ENCODE data around the gene KRTAP4-8. TPM values are rescaled to one million over a fixed set of nuclear protein-coding genes. Genes with fewer than 3 reads are reported as not detected.
"Not testable (repeated sequence)": the region's sequence is repeated elsewhere in the genome, so short reads cannot be mapped to it uniquely, and the experiment has no call there.

The KRTAP4-8 gene
- total RNA-seq, 2 donors from 2014 or later: not detected

DNA sequence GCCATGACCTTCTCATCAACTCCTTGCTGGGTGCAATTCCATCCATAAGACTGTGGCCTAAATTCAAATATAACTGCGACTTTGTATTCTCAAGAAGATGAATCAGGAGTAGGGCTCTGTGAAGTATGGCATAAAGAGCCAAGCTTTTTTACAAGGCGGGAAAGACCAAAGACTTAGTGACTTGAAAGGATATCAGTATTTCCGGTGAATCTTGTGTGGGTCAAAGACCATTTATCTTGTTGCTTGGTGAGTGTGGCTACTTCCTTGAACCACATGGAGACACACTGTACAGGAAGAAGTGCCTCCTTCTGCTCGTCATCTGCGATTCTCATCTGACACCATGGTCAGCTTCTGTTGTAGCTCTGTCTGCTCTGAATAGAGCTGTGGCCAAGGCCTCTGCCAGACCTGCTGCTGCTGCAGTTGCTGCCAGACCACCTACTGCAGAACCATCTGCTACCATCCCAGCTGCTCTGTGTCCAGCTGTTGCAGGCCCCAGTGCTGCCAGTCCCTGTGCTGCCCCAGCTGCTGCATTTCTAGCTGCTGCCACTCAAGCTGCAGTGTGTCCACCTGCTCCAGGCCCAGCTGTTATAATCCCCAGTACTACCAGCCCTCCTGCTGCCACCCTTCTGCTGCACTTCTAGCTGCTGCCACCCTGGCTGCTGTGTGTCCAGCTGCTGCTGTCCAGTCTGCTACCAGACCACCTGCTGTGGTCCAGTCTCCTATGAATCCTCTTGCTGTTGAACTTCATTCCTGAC, 26.2 kb downstream of the KRTAP4-8 start:
- intact Hi-C loops (cut with DNase I): no loop called here
- DNase-seq (ENCODE audit: low spot score): no peak

DNA sequence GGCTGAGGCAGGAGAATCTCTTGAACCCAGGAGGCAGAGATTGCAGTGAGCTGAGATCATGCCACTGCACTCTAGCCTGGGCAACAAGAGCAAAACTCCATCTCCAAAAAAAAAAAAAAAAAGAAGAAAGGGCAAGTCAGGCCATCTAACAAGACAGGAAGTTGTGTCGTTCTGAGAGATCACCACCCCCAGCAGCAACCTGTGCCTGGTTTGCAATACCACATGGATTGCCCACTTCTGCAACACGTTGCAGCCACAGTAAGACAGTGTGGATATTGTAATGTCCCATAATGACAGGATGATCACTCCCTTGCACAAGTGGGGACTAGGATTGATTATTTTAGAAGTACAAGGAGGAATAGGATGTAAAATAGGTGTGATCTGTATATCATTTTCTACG, 28.9 kb downstream of the KRTAP4-8 start:
- intact Hi-C loops (cut with DNase I): no loop called here
- no peak for DNase-seq (ENCODE audit: low spot score)

DNA sequence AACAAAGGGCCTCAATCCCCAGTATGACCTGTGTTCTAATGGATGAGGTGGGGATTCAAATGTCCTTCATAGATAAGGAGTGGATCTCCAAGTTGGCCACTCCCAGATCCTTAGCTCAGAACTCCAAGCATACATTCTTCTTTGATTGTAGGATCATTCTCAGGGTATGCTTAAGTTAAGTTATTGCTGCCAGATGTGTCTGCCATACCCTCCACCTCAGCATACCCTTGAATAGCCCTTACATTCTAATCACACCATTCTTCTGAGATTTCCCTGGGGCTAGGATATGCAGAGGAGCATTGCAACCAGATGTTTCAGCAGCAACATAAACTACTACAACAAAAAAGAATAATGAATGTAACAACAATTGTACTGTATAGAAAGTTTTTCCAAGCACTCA, 30.7 kb downstream of the KRTAP4-8 start:
- intact Hi-C loops (cut with DNase I): no loop called here
- DNase-seq (ENCODE audit: low spot score): no peak

GRCh38 chr17:41065829-41066624, 31.9 kb downstream of the KRTAP4-8 start, which contains the start of gene KRTAP2-4:
Gene KRTAP2-4, minus strand, starts transcription at chr17:41065879. Its CDS starts 34 bp downstream, at chr17:41065845.
- DNase-seq (ENCODE audit: low spot score): no peak
- intact Hi-C loops (cut with DNase I): no loop called here

GRCh38 chr17:41065016-41065689, 32.8 kb downstream of the KRTAP4-8 start:
- intact Hi-C loops (cut with DNase I): not testable (repeated sequence)

DNA sequence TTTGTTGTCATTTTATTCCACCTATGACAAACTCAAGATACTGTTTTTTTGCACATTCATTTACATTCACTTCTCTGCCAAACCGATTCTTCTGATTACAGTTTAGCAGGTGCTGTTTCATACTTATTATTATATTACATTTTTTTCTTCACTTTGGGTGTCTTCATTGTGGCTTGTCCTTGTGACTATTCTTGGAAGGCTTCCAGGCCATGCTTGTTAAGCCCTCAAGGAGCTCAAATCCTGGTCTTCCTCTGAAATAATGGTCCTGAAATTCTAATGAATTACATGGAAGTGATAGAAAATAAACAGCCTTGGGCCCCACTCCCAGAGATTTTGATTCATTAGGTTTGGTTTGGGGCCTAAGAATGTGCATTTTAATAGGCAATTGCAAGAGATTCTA, 33.6 kb downstream of the KRTAP4-8 start:
- no peak for DNase-seq (ENCODE audit: low spot score)
- intact Hi-C loops (cut with DNase I): no loop called here

More at GRCh38 chr17:41065016-41065689, 32.8 kb downstream of the KRTAP4-8 start:
- not testable (repeated sequence) for DNase-seq (ENCODE audit: low spot score)

GRCh38 chr17:41063449-41063848, 34.5 kb downstream of the KRTAP4-8 start:
- intact Hi-C loops (cut with DNase I): no loop called here
- DNase-seq (ENCODE audit: low spot score): no peak

GRCh38 chr17:41061964-41062363, 36.0 kb downstream of the KRTAP4-8 start:
- DNase-seq (ENCODE audit: low spot score): no peak
- intact Hi-C loops (cut with DNase I): no loop called here

- no peak for DNase-seq (ENCODE audit: low spot score)
- intact Hi-C loops (cut with DNase I): no loop called here
Observed at GRCh38 chr17:41060052-41060604, 37.8 kb downstream of the KRTAP4-8 start, which contains the start of gene KRTAP2-3. Gene KRTAP2-3, minus strand, starts transcription at chr17:41060114. Its CDS starts 64 bp downstream, at chr17:41060050.

- DNase-seq (ENCODE audit: low spot score); intact Hi-C loops (cut with DNase I): not testable (repeated sequence)
Observed at GRCh38 chr17:41059276-41060051, 38.5 kb downstream of the KRTAP4-8 start.

DNA sequence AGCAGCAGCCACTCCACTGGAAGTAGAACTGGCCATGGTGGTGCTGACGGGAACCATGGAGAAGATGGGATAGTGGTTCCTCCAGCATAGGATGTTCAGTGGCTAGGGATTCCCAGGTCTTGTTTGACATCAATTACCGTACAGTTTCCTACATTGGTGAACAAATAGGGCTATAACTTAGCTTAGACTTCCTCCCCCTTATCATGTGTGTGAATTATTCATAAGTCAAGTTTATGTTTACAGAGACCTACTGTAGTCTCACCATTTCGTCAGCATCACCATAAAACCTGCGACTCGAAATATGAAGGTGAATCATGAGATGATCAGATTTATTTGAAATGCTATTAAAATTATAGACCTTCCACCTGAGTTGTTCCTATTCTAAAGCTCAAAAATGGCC, 39.2 kb downstream of the KRTAP4-8 start:
- no peak for DNase-seq (ENCODE audit: low spot score)
- intact Hi-C loops (cut with DNase I): no loop called here

DNA sequence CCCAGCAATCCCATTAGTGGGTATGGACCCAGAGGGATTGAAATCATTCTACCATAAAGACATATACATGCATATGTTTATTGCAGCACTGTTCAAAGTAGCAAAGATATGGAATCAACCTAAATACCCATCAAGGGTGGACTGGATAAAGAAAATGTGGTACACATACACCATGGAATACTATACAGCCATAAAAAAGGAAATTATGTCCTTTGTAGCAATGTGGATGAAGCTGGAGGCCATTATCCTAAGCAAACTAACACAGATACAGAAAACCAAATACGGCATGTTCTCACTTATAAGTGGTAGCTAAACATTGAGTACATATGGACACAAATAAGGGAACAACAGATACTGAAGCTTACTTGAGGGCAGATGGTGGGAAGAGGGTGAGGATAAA, 40.4 kb downstream of the KRTAP4-8 start:
- no peak for DNase-seq (ENCODE audit: low spot score)
- intact Hi-C loops (cut with DNase I): no loop called here

- DNase-seq (ENCODE audit: low spot score); intact Hi-C loops (cut with DNase I): not testable (repeated sequence)
Observed at GRCh38 chr17:41055130-41055529, 42.8 kb downstream of the KRTAP4-8 start, which contains the start of gene KRTAP2-2. Gene KRTAP2-2, minus strand, starts transcription at chr17:41055230. Its CDS starts 19 bp downstream, at chr17:41055211.

GRCh38 chr17:41054556-41054955, 43.4 kb downstream of the KRTAP4-8 start:
- DNase-seq (ENCODE audit: low spot score); intact Hi-C loops (cut with DNase I): not testable (repeated sequence)

DNA sequence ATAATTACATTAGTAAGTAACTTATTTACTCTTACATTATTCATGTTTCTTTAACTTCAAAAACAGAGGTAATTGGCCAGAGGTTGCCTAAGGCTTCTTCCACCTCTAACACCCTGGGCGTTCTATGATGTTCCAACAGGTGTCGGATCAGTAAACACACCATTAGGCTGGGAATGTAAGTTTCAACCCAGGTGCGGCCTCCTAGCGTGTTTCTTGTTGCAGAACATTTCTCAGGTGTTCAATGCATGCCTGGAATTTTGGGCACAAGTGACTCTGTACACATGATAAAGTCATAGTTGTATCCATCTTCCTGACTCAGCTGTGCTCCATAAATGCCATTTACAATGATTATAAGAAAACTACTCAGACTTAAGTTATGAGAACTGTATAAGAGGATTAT, 43.9 kb downstream of the KRTAP4-8 start:
- no peak for DNase-seq (ENCODE audit: low spot score)
- intact Hi-C loops (cut with DNase I): no loop called here

GRCh38 chr17:41052566-41052965, 45.4 kb downstream of the KRTAP4-8 start:
- intact Hi-C loops (cut with DNase I): no loop called here
- no peak for DNase-seq (ENCODE audit: low spot score)

DNA sequence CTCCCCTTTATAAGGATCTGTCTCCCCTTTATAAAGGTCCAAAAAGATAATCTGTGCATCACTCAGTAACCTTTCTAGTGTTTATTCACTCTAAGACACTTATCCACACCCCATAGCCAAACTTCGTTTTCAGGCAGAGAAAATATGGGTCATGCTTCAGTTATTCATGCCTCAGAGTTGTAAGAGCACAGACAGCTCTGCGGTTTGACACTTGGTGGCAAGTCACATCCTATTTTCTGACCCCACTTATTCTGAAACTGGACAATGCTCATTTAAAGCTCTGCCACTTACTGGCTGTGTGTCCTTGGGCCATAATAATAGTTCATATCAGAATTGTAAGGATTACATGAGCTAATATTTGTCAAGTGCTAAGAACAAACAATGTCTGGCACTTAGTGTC, 48.8 kb downstream of the KRTAP4-8 start:
- intact Hi-C loops (cut with DNase I): no loop called here

DNA sequence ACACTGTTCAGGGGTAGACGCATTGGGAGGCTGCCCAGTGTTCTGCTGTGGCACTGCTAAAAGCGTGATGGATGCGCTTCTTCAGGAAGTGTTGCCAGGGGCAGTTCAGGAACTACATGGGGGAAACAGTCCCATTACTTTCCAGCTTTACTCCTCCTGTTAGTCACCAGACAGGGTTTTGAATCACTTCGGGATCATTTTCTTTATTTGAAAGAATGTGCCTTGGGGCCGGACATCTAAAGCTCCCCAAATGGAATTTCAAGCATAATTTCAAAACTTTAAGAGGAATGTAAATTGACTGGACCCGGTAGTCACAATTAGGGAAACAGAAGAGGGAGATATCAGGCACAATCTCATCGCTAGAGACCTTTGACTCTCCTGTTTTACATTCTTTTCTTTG, 49.5 kb downstream of the KRTAP4-8 start:
- DNase-seq (ENCODE audit: low spot score): no peak
- intact Hi-C loops (cut with DNase I): no loop called here

More for the DNA sequence above, 48.8 kb downstream of the KRTAP4-8 start:
- DNase-seq (ENCODE audit: low spot score): no peak
